GM23338 (cell line): ENCODE results near the gene ARHGAP28.

Source experiments
- POLR2AphosphoS5 ChIP-seq: IDR thresholded peaks from 2 replicates; pipeline ENCODE4 v1.6.1; 2016; ENCODE audit warnings: antibody characterized with exemption, low read depth
- TF ChIP-seq, protein P1 (sequence below), 2 experiments: fragments of 200-600 bp in 1 of 2; sonication (generic) in 1 of 2; conservative IDR thresholded peaks; 2 replicates each; pipeline versions ENCODE4 v1.5.1 to v1.6.1; 2016 to 2017; ENCODE audit warnings: antibody characterized with exemption in 2 of 2, low read depth in 2 of 2, mild to moderate bottlenecking in 2 of 2, moderate library complexity in 1 of 2

DNA sequence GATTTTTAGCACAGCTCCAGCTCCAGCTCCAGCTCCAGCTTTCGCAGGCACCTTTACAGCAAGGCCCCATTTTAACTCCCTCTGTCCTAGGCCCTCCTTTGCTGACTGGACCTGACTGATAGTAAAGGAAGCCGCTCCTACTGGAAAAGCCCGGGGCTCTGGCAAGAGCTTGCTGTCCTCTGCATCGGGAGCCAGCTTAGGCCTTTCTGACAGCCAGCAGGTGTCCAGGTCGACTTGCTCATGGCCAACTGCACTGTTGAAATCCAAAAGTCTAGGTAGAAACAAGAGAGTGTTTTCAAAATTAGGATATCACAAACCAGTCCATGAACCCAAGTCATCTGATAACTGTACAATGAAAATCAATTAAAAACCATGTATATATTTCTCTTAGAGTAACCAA, 227.0 kb downstream of the ARHGAP28 start:
- TF ChIP-seq, protein P1, sequence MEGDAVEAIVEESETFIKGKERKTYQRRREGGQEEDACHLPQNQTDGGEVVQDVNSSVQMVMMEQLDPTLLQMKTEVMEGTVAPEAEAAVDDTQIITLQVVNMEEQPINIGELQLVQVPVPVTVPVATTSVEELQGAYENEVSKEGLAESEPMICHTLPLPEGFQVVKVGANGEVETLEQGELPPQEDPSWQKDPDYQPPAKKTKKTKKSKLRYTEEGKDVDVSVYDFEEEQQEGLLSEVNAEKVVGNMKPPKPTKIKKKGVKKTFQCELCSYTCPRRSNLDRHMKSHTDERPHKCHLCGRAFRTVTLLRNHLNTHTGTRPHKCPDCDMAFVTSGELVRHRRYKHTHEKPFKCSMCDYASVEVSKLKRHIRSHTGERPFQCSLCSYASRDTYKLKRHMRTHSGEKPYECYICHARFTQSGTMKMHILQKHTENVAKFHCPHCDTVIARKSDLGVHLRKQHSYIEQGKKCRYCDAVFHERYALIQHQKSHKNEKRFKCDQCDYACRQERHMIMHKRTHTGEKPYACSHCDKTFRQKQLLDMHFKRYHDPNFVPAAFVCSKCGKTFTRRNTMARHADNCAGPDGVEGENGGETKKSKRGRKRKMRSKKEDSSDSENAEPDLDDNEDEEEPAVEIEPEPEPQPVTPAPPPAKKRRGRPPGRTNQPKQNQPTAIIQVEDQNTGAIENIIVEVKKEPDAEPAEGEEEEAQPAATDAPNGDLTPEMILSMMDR (conservative IDR thresholded peaks at IDR 0.05; ENCODE audit: low read depth in 2 of 2), result no peak
- TF ChIP-seq POLR2AphosphoS5, result no peak
